ENCODE measurements around the gene CASP7.

Gene CASP7

GRCh38 chr10:113745374-113745773 lies 65.7 kb downstream of the CASP7 start:
- DNase-seq (ENCODE audit: low read depth): no peak
- in situ Hi-C loops (cut with HindIII; ENCODE audit: low sequenced_read_pairs): no loop called here
- TF ChIP-seq, protein P1, sequence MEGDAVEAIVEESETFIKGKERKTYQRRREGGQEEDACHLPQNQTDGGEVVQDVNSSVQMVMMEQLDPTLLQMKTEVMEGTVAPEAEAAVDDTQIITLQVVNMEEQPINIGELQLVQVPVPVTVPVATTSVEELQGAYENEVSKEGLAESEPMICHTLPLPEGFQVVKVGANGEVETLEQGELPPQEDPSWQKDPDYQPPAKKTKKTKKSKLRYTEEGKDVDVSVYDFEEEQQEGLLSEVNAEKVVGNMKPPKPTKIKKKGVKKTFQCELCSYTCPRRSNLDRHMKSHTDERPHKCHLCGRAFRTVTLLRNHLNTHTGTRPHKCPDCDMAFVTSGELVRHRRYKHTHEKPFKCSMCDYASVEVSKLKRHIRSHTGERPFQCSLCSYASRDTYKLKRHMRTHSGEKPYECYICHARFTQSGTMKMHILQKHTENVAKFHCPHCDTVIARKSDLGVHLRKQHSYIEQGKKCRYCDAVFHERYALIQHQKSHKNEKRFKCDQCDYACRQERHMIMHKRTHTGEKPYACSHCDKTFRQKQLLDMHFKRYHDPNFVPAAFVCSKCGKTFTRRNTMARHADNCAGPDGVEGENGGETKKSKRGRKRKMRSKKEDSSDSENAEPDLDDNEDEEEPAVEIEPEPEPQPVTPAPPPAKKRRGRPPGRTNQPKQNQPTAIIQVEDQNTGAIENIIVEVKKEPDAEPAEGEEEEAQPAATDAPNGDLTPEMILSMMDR (IDR thresholded peaks at IDR 0.05; ENCODE audit: low read depth, low read length, missing control alignments): no peak
- no peak overlapping the region for H3K4me3 ChIP-seq (ENCODE audit: low read depth, low read length)

GRCh38 chr10:113746217-113746957 lies 66.7 kb downstream of the CASP7 start:
- TF ChIP-seq, protein P1 (IDR thresholded peaks at IDR 0.05; ENCODE audit: low read depth, low read length, missing control alignments): no peak
- H3K4me3 ChIP-seq (ENCODE audit: low read depth, low read length): no peak overlapping the region
- in situ Hi-C loops (cut with HindIII; ENCODE audit: low sequenced_read_pairs): no loop called here
- no peak for DNase-seq (ENCODE audit: low read depth)

DNA sequence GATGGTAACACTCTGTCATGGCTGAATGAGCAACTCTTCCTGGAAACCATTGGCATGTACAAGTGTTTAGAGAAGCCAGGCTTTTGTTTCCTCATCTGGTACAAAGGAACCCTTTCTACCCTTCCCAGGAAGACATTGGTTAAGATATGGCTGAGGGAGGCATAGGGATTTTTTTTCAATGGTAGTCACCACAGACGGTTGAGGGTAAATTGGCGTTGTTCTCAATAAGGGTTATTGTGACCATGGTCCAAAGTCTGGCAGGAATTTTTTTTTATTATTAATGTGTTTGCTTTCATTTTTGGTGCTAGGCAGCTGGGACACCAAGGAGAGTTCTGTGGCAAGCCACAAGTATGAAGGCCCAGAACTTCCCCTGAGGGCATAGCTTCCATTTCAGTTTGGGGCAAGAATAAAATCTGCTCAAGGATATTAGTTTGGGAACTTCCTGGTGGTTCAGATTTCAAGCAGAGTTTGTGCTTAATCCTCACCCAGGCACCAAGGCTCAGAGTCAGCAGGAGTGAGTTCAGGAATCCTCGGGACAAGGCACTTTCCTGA lies 71.5 kb downstream of the CASP7 start, which contains the start of gene PLEKHS1:
TSS of gene PLEKHS1 (plus strand) at position 502 of the 552 bp plus-strand sequence. CDS start 3,596 bp downstream, outside the sequence.
- in situ Hi-C loops (cut with HindIII; ENCODE audit: low sequenced_read_pairs): no loop called here
- no peak within 1 kb of the TSS for H3K4me3 ChIP-seq (ENCODE audit: low read depth, low read length)
- peak; percentile 49 for DNase-seq (ENCODE audit: low read depth)
- TF ChIP-seq, protein P1 (IDR thresholded peaks at IDR 0.05; ENCODE audit: low read depth, low read length, missing control alignments): no peak

DNA sequence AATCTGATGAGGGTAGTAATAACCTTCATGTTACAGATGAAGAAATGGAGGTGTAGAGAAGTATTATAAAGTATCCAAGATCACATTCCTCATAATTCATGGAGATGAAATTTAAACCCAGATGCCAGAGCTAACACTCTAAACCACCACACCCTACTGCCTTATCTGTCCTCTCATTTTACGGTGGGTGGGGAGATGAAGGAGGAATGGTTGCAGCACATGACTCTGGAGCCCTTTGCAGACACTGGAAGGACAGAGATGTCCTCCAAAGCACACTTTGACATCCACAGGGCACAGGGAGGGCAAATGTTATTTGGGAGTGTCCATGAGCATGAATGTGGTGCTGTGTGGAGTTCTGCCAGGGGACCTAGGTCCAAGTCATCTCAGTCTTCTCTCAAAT lies 72.8 kb downstream of the CASP7 start:
- TF ChIP-seq, protein P1 (IDR thresholded peaks at IDR 0.05; ENCODE audit: low read depth, low read length, missing control alignments): no peak
- in situ Hi-C loops (cut with HindIII; ENCODE audit: low sequenced_read_pairs): no loop called here
- DNase-seq (ENCODE audit: low read depth): no peak
- H3K4me3 ChIP-seq (ENCODE audit: low read depth, low read length): no peak overlapping the region

DNA sequence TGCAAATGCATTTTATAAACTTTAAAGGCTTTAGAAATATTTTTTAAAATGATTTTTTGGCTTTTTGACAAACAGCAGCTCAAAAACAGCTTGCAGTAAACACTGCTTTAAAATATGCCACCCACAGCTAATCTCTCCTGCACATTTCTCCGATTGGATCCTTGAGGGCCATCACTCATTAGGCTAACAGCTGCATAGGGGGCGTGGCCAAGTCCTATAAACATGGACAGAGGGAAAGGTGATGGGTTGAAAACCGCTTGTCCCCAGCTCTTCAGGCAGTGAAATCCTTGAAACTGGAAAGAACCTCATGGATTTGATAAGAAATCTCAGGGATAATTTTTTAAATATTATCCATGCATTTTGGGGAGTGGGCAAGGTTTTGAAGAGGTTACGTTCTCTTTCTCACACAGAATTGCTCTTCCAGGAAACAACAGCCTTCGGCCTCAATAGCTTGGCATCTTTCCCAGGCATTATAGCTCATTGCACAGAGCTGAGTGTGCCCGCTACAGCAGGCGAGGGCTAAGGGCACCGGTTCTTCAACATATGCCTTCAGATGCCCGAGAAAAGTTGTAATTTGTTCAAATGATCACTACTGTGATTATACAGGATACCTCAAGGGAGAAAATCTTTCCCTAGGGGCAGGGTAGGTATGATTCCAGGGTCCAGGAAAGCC lies 73.4 kb downstream of the CASP7 start:
- in situ Hi-C loops (cut with HindIII; ENCODE audit: low sequenced_read_pairs): no loop called here
- DNase-seq (ENCODE audit: low read depth): no peak

GRCh38 chr10:113754125-113754524 lies 74.4 kb downstream of the CASP7 start:
- no peak for DNase-seq (ENCODE audit: low read depth)
- TF ChIP-seq, protein P1 (IDR thresholded peaks at IDR 0.05; ENCODE audit: low read depth, low read length, missing control alignments): no peak
- in situ Hi-C loops (cut with HindIII; ENCODE audit: low sequenced_read_pairs): no loop called here
- H3K4me3 ChIP-seq (ENCODE audit: low read depth, low read length): no peak overlapping the region

More for the DNA sequence above, 73.4 kb downstream of the CASP7 start:
- no peak overlapping the region for H3K4me3 ChIP-seq (ENCODE audit: low read depth, low read length)
- TF ChIP-seq, protein P1 (IDR thresholded peaks at IDR 0.05; ENCODE audit: low read depth, low read length, missing control alignments): no peak

Data from astrocyte of the cerebellum (primary cell).